Measurements from ENCODE around the gene S100A4. TPM values are rescaled to one million over a fixed set of nuclear protein-coding genes. Genes with fewer than 3 reads are reported as not detected.

The S100A4 gene
- total RNA-seq, 4 donors from 2014 or later = 58.6 to 205 (median 122) TPM

GRCh38 chr1:153539395-153540093, 6.1 kb downstream of the S100A4 start:
- H3K9me3 ChIP-seq = no peaks in the 10 kb centered on the region
- H3K4me1 ChIP-seq = peaks cover 64 to 97% (median 85%) of the 10 kb centered on the region in 3 donors
- peak overlapping the region in 3 of 4 donors; percentile 32 to 99 (median 92) for H3K27ac ChIP-seq
- H3K27me3 ChIP-seq = no peaks in the 10 kb centered on the region
- peaks cover 0 to 8% (median 0%) of the 10 kb centered on the region in 3 donors for H3K36me3 ChIP-seq
- no peak for DNase-seq
- no peak for TF ChIP-seq CTCF (IDR thresholded peaks at IDR 0.05)
- TF ChIP-seq POLR2A (IDR thresholded peaks at IDR 0.05) = no peak
- 69 to 75% methylated on average over 3 to 4 of the region's 4 CpGs for WGBS, 2 donors
- H3K4me3 ChIP-seq = no peak overlapping the region
- intact Hi-C loops (cut with DNase I) = no loop called here

DNA sequence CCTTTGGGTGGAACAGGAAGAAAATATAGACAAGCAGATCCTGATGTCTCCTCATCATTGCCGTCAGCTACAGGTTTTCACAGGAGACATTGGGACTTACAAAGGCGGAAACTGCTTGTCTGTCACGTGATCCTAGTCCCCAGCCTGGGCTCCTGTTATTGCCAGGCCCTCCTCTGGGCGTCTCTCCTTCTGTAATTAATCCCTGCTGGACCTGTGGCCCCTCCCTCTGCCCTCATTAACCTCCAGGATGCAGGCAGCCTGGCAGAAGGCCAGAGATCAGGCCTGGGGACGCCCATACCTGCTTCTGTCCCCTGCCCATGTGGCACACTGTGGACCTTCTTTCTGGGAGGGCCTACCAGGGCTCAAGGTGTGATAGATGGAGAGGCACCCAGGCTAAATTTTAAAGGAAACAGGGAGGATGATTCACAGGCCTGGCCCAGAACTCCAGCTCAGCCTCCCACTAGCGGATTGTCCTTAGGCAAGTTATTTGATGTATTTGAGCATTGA, 7.2 kb downstream of the S100A4 start:
- no peak overlapping the region for H3K4me3 ChIP-seq
- peaks cover 0 to 6% (median 0%) of the 10 kb centered on the region in 3 donors for H3K36me3 ChIP-seq
- TF ChIP-seq POLR2A (IDR thresholded peaks at IDR 0.05) (no peak), CTCF (IDR thresholded peaks at IDR 0.05) (peak in 2 of 6 experiments; percentile 16 to 32)
- peak overlapping the region; percentile 99 to 100 (median 100) for H3K27ac ChIP-seq
- peaks cover 64 to 97% (median 85%) of the 10 kb centered on the region in 3 donors for H3K4me1 ChIP-seq
- H3K27me3 ChIP-seq = no peaks in the 10 kb centered on the region
- no peak for DNase-seq
- WGBS, 2 donors = 38 to 54% methylated on average over 1 to 6 of the region's 6 CpGs
- intact Hi-C loops (cut with DNase I) = no loop called here
- no peaks in the 10 kb centered on the region for H3K9me3 ChIP-seq

GRCh38 chr1:153537376-153537730, 8.3 kb downstream of the S100A4 start:
- WGBS, 2 donors = 92 to 100% methylated on average over 2 of the region's 6 CpGs
- Histone ChIP-seq H3K27ac (peak overlapping the region; percentile 99 to 100 (median 100)), H3K36me3 (no peaks in the 10 kb centered on the region), H3K9me3 (no peaks in the 10 kb centered on the region), H3K4me1 (peaks cover 64 to 97% (median 85%) of the 10 kb centered on the region in 3 donors), H3K4me3 (no peak overlapping the region), H3K27me3 (no peaks in the 10 kb centered on the region)
- intact Hi-C loops (cut with DNase I) = no loop called here
- no peak for DNase-seq
- TF ChIP-seq CTCF (IDR thresholded peaks at IDR 0.05) = no peak
- no peak for TF ChIP-seq POLR2A (IDR thresholded peaks at IDR 0.05)

DNA sequence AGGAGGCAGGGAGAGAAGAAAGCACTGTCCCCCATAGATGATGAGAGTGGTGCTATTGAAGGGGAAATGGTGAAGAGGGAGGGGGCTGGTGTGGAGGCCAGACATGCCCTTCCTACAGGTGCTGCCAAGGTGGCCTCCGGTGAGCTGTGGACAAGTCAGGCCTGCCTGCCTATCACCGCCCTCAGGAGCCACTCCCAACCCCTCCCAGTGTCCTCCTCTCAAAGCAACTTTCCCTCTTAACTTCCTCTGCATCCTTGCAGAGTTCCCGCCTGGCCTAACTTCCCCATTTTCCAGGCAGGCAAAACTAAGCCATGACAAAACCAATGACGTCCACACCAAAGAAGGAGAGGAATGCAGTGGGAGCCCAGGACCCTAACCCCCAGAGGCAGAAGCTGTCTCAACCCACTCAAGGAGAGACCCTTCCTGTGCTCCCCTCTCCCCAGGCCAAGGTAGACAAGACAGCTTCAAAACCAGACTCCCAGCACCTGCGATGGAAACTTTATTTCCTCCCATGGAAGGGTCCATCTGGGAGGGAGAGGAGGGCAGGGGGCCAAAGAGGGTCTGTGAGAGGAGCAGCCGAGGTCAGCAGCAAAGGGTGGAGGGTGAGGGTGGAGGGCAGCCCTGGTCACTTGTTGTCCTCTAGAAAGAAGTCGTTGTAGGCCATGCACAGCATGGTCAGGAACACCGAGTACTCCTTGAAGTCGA, 8.8 kb downstream of the S100A4 start:
- peaks cover 59 to 97% (median 83%) of the 10 kb centered on the region in 3 donors for H3K4me1 ChIP-seq

More for the DNA sequence above, 8.8 kb downstream of the S100A4 start:
- Histone ChIP-seq H3K9me3 (no peaks in the 10 kb centered on the region), H3K36me3 (no peaks in the 10 kb centered on the region), H3K27me3 (no peaks in the 10 kb centered on the region), H3K27ac (peak overlapping the region; percentile 99 to 100 (median 100)), H3K4me3 (peak overlapping the region; percentile 55 to 91 (median 76))
- DNase-seq = no peak
- TF ChIP-seq POLR2A (IDR thresholded peaks at IDR 0.05) = peak in 1 of 4 donors; percentile 4
- no peak for TF ChIP-seq CTCF (IDR thresholded peaks at IDR 0.05)
- intact Hi-C loops (cut with DNase I) = no loop called here
- WGBS, 2 donors = 66 to 68% methylated on average over 6 to 7 of the region's 9 CpGs

All from esophagus squamous epithelium (tissue), 5 donors.